ENCODE data around the gene PLA2G4A.

DNA sequence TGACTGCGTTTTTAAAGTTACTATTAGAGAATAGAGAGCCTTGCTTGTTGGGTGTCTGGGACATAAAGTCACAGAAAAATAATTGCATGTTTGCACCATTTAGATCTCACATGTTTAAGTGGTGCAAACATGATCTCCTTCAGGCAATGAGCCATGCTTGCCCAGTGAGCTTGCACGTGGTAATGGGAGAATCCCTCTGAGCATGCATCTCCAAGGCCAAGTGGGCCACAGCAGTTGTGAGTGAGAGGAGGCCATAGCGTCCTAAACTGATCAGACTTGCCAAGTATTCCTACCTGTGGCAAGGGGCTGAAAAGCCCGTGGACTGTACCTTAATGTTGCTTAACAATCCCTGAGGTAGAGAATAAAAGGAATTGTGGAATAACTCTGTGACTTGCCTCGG lies 158.3 kb downstream of the PLA2G4A start:
- TF ChIP-seq EZH2 (IDR thresholded peaks at IDR 0.05; ENCODE audit: borderline replicate concordance, insufficient read depth, low read depth, low read length, poor library complexity, severe bottlenecking), result no peak
- TF ChIP-seq, protein P1, sequence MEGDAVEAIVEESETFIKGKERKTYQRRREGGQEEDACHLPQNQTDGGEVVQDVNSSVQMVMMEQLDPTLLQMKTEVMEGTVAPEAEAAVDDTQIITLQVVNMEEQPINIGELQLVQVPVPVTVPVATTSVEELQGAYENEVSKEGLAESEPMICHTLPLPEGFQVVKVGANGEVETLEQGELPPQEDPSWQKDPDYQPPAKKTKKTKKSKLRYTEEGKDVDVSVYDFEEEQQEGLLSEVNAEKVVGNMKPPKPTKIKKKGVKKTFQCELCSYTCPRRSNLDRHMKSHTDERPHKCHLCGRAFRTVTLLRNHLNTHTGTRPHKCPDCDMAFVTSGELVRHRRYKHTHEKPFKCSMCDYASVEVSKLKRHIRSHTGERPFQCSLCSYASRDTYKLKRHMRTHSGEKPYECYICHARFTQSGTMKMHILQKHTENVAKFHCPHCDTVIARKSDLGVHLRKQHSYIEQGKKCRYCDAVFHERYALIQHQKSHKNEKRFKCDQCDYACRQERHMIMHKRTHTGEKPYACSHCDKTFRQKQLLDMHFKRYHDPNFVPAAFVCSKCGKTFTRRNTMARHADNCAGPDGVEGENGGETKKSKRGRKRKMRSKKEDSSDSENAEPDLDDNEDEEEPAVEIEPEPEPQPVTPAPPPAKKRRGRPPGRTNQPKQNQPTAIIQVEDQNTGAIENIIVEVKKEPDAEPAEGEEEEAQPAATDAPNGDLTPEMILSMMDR (IDR thresholded peaks at IDR 0.05), result no peak

All from B cell (primary cell).